Activated CD8-positive, alpha-beta memory T cell treated with anti-CD3 and anti-CD28 coated beads, Interleukin-2, amount 50 U/mL, for 1 hour (primary cell): Measurements from ENCODE around the gene ULK4.
"Not testable (repeated sequence)": the region's sequence is repeated elsewhere in the genome, so short reads cannot be mapped to it uniquely, and the experiment has no call there.

Experiments used
- DNase-seq: peaks from one replicate; pipeline ENCODE4 v3.0.0-alpha.2; 2020; ENCODE audit errors: extremely low read depth

The ULK4 gene

GRCh38 chr3:41441568-41441967 lies 520.3 kb downstream of the ULK4 start:
- DNase-seq, result no peak

GRCh38 chr3:41441139-41441538 lies 520.8 kb downstream of the ULK4 start:
- DNase-seq, result no peak

- DNase-seq, result no peak
Observed at GRCh38 chr3:41436983-41437382, 524.9 kb downstream of the ULK4 start.

- no peak for DNase-seq
Observed at GRCh38 chr3:41434781-41435180, 527.1 kb downstream of the ULK4 start.

- no peak for DNase-seq
Observed at GRCh38 chr3:41431386-41431785, 530.5 kb downstream of the ULK4 start.

DNA sequence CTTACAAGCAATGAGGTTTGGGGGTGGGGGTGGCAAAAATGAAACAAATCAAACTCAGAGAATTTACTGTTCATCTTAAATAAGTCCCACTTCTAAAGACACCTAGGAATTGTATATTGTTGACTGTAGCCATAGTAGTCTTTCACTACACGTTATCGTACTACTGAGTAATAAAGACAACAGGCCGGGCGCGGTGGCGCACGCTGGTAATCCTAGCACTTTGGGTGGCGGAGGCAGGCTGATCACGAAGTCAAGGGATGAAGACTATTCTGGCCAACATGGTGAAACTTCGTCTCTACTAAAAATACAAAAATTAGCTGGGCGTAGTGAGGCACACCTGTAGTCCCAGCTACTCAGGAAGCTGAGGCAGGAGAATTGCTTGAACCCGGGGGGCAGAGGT lies 531.0 kb downstream of the ULK4 start:
- DNase-seq, result no peak

- DNase-seq, result no peak
Observed at GRCh38 chr3:41430391-41430790, 531.5 kb downstream of the ULK4 start.

DNA sequence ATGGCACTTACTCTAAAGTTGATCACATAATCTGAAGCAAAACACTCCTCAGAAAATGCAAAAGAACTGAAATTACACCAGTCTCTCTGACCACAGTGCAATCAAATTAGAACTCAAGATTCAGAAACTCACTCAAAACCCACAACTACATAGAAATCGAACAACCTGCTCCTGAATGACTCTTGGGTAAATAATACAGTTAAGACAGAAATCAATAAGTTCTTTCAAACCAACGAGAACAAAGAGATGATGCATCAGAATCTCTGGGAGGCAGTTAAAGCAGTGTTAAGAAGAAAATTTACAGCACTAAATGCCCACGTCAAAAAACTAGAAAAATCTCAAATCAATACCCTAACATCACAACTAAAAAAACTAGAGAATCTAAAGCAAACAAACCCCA lies 535.4 kb downstream of the ULK4 start:
- no peak for DNase-seq

- no peak for DNase-seq
Observed at GRCh38 chr3:41424543-41425300, 537.2 kb downstream of the ULK4 start.

DNA sequence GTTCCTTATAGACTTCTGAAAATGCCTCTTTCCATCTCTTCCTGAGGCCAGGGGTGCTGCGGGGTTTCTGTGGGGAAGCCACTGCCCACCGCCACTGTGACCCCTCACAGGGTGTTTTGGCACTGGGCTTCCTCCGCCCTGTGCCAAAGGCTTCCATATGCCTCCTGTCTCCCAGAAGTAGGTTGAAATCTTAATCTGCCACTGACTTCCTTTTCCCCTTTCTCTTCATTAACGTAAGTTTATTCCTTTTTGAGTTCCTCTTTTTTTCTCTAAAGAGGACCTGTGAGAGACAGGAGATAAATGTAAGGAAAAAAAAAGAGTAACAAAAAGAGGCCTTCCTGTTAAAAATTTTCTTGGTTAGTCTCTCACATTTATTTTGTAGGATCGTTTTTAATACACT lies 542.1 kb downstream of the ULK4 start:
- DNase-seq, result no peak

DNA sequence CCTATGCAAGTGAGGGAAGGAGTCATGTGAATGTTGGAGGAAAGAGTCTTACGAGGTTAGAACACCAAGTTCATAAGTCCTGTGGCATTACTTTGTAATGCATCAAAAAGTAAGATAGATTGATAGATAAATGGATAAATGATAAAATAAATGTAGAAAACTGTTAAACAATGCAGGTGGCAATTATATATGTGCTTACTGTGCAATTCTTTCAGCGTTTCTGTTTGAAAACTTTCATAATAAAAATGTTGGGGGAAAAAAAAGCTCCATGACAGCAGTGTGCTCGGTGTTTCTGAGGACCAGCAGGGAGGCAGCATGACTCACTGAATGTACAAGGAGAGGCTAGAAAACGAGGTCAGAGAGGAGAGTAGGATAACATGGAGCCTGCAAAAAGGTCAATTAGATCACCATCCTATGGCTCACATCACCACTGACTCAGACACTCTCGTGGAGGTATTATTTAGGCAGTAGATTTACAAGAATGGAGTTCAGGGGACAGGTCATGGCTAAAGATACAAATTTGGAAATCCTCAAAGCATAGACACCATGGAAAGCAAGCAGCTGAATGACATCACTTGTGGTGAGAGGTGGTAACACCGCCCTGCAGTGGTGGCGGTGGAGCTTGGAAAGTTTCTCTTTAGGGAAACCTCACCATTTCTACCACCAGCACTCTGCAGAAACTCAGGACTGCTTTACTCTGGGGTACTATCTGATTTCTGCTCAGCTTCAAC lies 542.8 kb downstream of the ULK4 start:
- DNase-seq, result no peak

GRCh38 chr3:41417574-41417973 lies 544.3 kb downstream of the ULK4 start:
- DNase-seq, result no peak

DNA sequence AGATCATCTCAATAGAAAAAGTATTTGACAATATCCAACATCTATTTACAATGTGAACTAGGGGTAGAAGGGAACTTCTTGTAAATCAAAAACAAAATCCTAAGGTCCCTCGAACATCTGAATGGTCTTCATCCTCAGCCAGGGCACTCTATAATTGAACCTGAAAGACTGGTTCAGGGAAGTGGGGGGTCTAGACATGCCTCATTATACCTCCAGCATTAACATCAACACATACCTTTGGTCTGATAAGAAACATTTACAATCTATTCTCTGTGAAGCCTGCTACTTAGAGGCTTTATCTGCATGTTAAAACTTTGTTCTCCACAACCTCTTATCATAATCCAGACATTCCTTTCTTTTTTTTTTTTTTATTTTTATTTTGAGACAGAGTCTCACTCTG lies 550.8 kb downstream of the ULK4 start:
- DNase-seq, result no peak

GRCh38 chr3:41405466-41405865 lies 556.4 kb downstream of the ULK4 start:
- no peak for DNase-seq

- no peak for DNase-seq
Observed at GRCh38 chr3:41404582-41404981, 557.3 kb downstream of the ULK4 start.

DNA sequence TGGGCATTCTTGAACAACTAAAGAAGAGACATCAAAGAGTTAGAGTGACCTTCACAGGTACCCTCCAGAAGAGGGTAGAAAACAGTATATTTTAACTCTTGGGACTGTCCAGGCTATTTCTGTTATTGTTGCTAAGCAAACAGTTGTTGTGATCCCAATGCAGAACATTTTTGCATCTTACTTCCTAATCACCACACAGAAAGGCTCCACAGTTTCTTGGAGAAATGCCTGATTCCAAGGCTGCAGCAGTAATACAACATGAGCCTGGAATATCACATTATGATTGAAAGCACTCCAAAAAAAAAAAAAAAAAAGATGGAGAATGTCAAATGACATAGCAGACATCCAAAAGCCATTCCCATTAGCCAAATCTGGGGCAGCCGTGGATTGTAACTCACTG lies 567.0 kb downstream of the ULK4 start:
- no peak for DNase-seq

- not testable (repeated sequence) for DNase-seq
Observed at GRCh38 chr3:41370765-41371535, 591.0 kb downstream of the ULK4 start.

- DNase-seq, result no peak
Observed at GRCh38 chr3:41370307-41370706, 591.6 kb downstream of the ULK4 start.

- DNase-seq, result no peak
Observed at GRCh38 chr3:41369838-41370237, 592.1 kb downstream of the ULK4 start.

DNA sequence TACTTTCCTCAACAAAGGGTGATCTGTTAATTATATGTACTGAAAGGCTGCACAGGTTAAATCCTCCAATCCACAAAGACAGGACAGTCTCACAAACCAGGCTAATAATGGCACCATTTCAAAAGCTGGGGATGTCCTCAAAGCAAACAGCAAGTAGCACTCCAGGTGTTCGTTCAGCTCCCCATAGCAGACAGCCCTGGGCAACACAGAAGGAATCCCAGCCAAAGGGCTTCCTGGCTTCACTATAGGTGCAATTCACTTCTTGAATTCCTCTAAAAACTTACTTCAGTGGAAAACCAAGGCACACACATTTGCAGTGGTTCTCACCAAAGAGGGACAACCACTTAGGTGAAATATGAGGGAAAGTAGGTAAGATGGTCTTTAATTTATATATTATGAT lies 595.9 kb downstream of the ULK4 start:
- DNase-seq, result no peak

- no peak for DNase-seq
Observed at GRCh38 chr3:41364736-41365135, 597.2 kb downstream of the ULK4 start.

- DNase-seq, result no peak
Observed at GRCh38 chr3:41363830-41364523, 597.9 kb downstream of the ULK4 start.
